ENCODE results near the gene OR2AE1. TPM values are rescaled to one million over a fixed set of nuclear protein-coding genes. Genes with fewer than 3 reads are reported as not detected.

Gene OR2AE1
- total and polyA plus RNA-seq, 2 donors (not counting 1 experiment from before 2014, with no cell fraction given): 0.43 to 1.3 TPM

- Histone ChIP-seq H3K9ac (ENCODE audit: low read length) (no peak overlapping the region), H3K4me2 (replicated peaks; ENCODE audit: low read depth, low read length, poor library complexity, severe bottlenecking) (no peak overlapping the region), H2AFZ (ENCODE audit: insufficient read depth, low read depth, low read length, poor library complexity, severe bottlenecking) (no peak overlapping the region), H3K79me2 (ENCODE audit: control insufficient read depth, insufficient read depth, low read length) (no peaks in the 10 kb centered on the region), H3K27ac (ENCODE audit: low read length in 2 of 2) (no peak overlapping the region), H3K36me3 (replicated peaks in 1 of 2; ENCODE audit: control extremely low read depth in 1 of 2, control insufficient read depth in 1 of 2, extremely low read depth in 1 of 2, insufficient read depth in 2 of 2, low read length in 1 of 2) (no peaks in the 10 kb centered on the region), H3K4me1 (ENCODE audit: control insufficient read depth in 2 of 2, insufficient read depth in 2 of 2, low read length in 2 of 2) (no peaks in the 10 kb centered on the region), H3K9me3 (ENCODE audit: control extremely low read depth in 1 of 3, control insufficient read depth in 2 of 3, insufficient read depth in 1 of 3, low read length in 2 of 3) (no peaks in the 10 kb centered on the region), H3K4me3 (ENCODE audit: control extremely low read depth in 1 of 5, extremely low read depth in 1 of 5, insufficient read depth in 1 of 5, low read depth in 2 of 5, low read length in 4 of 5) (no peak overlapping the region), H3K27me3 (replicated peaks in 1 of 4; ENCODE audit: control extremely low read depth in 1 of 4, control insufficient read depth in 3 of 4, insufficient read depth in 4 of 4, low read length in 3 of 4) (peaks cover 0 to 10% (median 4%) of the 10 kb centered on the region in 4 experiments), H4K20me1 (ENCODE audit: control insufficient read depth, insufficient read depth, low read length, poor library complexity, severe bottlenecking) (no peaks in the 10 kb centered on the region)
- Mint-ChIP-seq H3K4me3 (no peak overlapping the region), H3K9me3 (ENCODE audit: insufficient read depth) (no peaks in the 10 kb centered on the region), H3K4me1 (peaks cover 2% of the 10 kb centered on the region), H3K27me3 (peaks cover 25% of the 10 kb centered on the region), H3K27ac (no peak overlapping the region)
- ATAC-seq (ENCODE audit: low read depth): no peak
- TF ChIP-seq EZH2 (IDR thresholded peaks at IDR 0.05; ENCODE audit: borderline replicate concordance, insufficient read depth, low read depth, low read length, poor library complexity, severe bottlenecking) (no peak), CTCF (IDR thresholded peaks at IDR 0.05) (no peak)
- POLR2A ChIA-PET: no interaction called here
- WGBS (ENCODE audit: insufficient coverage): 100% methylated on average over 2 of the region's 2 CpGs
- CTCF ChIA-PET: no interaction called here
- no peak for DNase-seq
- intact Hi-C loops (cut with micrococcal nuclease): no loop called here
Measured at GRCh38 chr7:99834382-99834781, 42.5 kb downstream of the OR2AE1 start.

- 75% methylated on average over 2 of the region's 8 CpGs for WGBS (ENCODE audit: insufficient coverage)
- no peak overlapping the region for H3K27ac Mint-ChIP-seq
- Histone ChIP-seq H3K27ac (ENCODE audit: low read length in 2 of 2) (no peak overlapping the region), H3K79me2 (ENCODE audit: control insufficient read depth, insufficient read depth, low read length) (no peaks in the 10 kb centered on the region), H3K9me3 (ENCODE audit: control extremely low read depth in 1 of 3, control insufficient read depth in 2 of 3, insufficient read depth in 1 of 3, low read length in 2 of 3) (no peaks in the 10 kb centered on the region), H3K27me3 (replicated peaks in 1 of 4; ENCODE audit: control extremely low read depth in 1 of 4, control insufficient read depth in 3 of 4, insufficient read depth in 4 of 4, low read length in 3 of 4) (peaks cover 0 to 14% (median 4%) of the 10 kb centered on the region in 4 experiments), H3K36me3 (replicated peaks in 1 of 2; ENCODE audit: control extremely low read depth in 1 of 2, control insufficient read depth in 1 of 2, extremely low read depth in 1 of 2, insufficient read depth in 2 of 2, low read length in 1 of 2) (no peaks in the 10 kb centered on the region), H4K20me1 (ENCODE audit: control insufficient read depth, insufficient read depth, low read length, poor library complexity, severe bottlenecking) (no peaks in the 10 kb centered on the region), H3K9ac (ENCODE audit: low read length) (no peak overlapping the region), H3K4me3 (ENCODE audit: control extremely low read depth in 1 of 5, extremely low read depth in 1 of 5, insufficient read depth in 1 of 5, low read depth in 2 of 5, low read length in 4 of 5) (no peak overlapping the region), H3K4me1 (ENCODE audit: control insufficient read depth in 2 of 2, insufficient read depth in 2 of 2, low read length in 2 of 2) (no peaks in the 10 kb centered on the region), H2AFZ (ENCODE audit: insufficient read depth, low read depth, low read length, poor library complexity, severe bottlenecking) (no peak overlapping the region), H3K4me2 (replicated peaks; ENCODE audit: low read depth, low read length, poor library complexity, severe bottlenecking) (no peak overlapping the region)
- ATAC-seq (ENCODE audit: low read depth): no peak
- peaks cover 29% of the 10 kb centered on the region for H3K27me3 Mint-ChIP-seq
- ChIA-PET POLR2A (no interaction called here), CTCF (no interaction called here)
- intact Hi-C loops (cut with micrococcal nuclease): no loop called here
- TF ChIP-seq EZH2 (IDR thresholded peaks at IDR 0.05; ENCODE audit: borderline replicate concordance, insufficient read depth, low read depth, low read length, poor library complexity, severe bottlenecking) (no peak), CTCF (IDR thresholded peaks at IDR 0.05) (no peak)
- DNase-seq: no peak
- no peak overlapping the region for H3K4me3 Mint-ChIP-seq
- H3K4me1 Mint-ChIP-seq: peaks cover 2% of the 10 kb centered on the region
- no peaks in the 10 kb centered on the region for H3K9me3 Mint-ChIP-seq (ENCODE audit: insufficient read depth)
Measured at GRCh38 chr7:99833289-99833877, 43.5 kb downstream of the OR2AE1 start.
